Stimulated activated CD8-positive, alpha-beta memory T cell treated with anti-CD3 and anti-CD28 coated beads, Interleukin-4, amount 100 ng/mL, for 1 hour (primary cell): ENCODE results near the gene VRTN.

Experiments
- DNase-seq, 2 donors: peaks; one replicate each; pipeline ENCODE4 v3.0.0-alpha.2; 2020; ENCODE audit warnings: low read depth in 2 of 2, low spot score in 1 of 2

The VRTN gene

DNA sequence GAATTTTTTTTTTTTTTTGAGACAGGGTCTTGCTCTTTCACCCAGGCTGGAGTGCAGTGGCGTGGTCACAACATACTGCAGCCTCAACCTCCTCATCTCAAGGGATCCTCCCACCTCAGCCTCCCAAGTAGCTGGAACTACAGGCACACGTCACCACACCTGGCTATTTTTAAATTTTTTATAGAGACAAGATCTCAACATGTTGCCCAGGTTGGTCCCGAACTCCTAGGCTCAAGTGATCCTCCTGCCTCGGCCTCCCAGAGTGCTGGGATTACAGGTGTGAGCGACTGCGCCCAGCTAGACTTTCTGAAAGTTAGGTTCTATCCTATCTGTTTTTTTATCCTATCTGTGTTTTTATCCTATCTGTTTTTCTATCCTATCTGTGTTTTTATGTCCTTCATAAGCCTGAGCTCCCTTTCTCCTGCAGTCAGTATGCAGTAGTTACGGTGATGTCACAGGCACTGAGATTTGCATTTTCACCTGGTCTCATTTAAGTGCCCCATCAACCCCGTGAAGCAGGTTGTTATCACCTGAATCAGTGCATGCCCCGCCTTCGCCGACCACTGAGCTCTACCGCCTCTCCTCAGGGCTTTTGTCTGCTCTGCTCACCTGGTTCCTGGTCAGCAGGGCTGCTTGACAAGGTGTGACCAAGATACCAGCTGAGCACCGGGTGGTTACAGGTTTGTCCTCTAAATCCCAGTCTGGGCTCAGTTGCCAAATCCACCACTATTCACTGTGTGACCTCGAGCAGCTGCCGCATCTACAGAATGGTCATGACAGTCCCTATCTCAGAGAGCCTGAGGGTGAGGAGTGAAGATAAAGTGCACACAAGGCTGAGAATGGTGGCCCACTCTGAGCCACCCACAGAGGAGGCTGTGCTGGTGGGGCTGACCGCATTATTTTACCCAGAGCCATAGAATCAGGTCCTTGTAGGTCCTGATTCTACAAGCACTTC lies 44.6 kb downstream of the VRTN start:
- no peak for DNase-seq

GRCh38 chr14:74394549-74394948 lies 46.3 kb downstream of the VRTN start:
- DNase-seq, result no peak

- no peak for DNase-seq
Observed at GRCh38 chr14:74395094-74395493, 46.8 kb downstream of the VRTN start.

GRCh38 chr14:74400031-74400685 lies 51.9 kb downstream of the VRTN start:
- no peak for DNase-seq

DNA sequence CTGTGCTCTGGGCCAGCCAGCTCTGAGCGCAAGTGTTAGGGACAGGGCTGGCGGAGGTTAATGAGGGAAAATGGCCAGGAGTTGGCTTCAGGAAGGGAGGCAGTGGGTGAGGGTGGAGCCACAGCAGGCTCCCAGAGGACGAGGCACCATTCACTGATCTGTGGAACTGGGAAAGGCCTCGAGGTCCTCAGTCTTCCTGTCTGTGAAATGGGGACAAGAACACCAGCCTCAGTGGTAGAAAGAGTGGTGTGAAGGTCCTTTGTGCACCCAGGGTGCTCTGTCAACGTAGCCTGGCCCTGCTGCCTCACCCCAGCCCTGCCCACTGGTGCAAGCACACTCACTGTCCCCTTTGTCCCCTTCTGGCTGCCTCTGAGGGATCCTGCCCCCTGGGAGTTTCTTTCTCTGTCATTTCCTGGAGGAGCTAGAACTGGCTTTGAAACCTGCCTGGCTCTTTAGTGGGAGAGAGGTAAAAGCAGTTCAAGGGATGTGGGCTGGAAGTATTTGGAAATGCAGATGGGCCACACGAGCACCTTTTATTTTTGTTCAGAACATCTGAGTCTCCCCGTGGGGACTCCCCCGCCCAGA lies 52.7 kb downstream of the VRTN start:
- no peak for DNase-seq

- DNase-seq, result peak; percentile 11 to 33
Observed at GRCh38 chr14:74401504-74402241, 53.4 kb downstream of the VRTN start.

DNA sequence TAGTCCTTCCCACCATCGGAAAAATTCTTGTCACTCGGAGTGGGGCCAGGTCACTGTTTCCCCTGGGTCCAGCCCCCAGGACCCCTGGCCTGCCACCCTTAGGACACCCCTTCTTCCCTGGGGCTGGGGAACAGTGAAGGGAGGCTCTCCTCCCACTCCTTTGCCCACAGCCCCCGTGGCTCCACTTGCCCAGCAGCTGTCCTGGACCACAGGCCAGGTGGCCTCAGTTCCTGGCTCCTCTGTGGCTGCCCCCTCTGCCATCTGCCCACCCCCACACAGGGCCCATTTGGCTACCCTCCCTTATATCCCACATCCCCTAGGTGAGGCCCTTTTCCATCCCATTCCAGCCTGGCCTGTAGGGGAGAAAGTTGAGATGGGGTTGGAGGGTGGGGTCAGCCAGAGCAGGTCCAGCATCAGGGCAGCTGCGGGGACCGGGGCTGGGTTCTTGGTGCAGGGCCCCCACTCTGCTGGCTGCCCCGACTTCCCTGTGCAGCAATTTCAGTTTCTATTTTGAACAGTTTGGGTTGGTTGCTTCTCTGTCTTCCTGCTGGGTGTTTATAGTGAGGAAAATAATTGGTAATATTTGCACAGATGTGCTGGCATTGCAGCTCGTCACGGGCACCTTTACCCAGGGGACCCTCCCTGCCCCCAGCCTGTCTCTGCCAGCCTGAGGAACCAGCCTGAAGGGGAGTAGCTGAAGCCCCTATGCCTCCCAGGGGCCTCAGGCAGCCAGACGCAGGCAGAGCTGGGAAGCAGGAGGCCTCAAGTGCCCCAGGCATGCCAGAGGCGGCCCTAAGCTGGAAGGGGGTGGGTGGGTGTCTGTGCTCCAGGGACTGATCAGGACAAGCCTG lies 54.4 kb downstream of the VRTN start:
- DNase-seq, result no peak

GRCh38 chr14:74403619-74404417 lies 55.5 kb downstream of the VRTN start:
- DNase-seq, result no peak

- no peak for DNase-seq
Observed at GRCh38 chr14:74404435-74404834, 56.2 kb downstream of the VRTN start.

DNA sequence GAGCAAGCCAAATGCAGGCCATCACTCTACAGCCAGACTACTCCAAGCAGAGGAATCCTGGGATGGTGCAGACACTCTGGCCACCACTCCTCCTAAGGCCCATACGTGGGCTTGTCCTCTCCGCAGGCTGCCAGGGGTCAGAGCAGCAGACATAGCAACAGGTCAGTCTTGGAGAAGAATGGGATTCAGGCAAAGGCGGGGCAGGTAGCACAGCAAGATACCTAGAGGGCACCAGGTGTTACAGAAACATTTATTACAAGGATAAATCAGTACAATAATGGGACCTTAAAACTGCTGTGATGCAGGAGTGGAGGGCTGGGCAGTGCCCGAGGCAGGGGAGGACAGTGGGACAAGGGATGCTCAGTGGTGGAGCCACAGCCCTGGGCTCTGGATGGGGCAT lies 57.4 kb downstream of the VRTN start:
- no peak for DNase-seq

- no peak for DNase-seq
Observed at GRCh38 chr14:74407021-74407800, 58.9 kb downstream of the VRTN start.

DNA sequence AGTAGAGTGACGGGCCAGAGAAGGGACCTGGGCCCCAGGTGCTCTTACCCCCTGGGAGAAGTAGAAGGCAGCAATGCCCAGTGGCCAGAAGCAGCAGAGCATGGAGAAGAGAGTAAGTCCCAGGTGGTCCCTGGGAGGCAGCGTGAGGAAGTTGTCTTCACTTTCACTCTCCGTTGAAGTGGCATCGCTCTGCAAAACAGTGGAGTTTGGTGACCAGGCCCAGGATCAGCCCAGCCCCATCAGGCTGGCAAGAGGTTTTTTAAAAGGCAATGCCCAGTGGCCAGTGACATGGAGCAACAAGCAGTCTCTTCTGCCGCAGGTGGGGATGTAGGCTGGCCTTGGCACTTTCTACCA lies 59.5 kb downstream of the VRTN start:
- DNase-seq, result no peak

GRCh38 chr14:74408870-74409269 lies 60.6 kb downstream of the VRTN start:
- no peak for DNase-seq

DNA sequence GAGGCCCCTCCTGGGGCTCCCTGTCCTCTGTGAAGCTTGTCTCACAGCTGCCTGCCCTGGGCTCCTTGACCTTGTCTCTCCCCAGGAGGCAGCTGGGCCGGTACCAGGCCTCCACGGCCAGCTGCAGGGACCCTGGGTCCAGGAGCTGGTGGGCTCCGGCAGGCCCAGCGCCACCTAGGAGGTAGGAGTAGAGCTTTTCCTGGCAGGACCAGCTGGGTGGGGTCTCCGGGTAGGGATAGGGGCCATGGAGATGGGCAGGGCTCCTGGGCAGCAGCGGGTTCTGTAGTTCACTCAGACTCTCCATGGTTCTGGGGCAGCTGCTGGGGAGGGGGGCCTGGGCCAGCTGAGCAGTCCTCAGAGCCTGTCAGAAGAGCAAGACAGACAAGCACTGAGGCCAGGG lies 61.2 kb downstream of the VRTN start:
- no peak for DNase-seq
